Measurements from ENCODE around the gene SEC24B. TPM values are rescaled to one million over a fixed set of nuclear protein-coding genes. Genes with fewer than 3 reads are reported as not detected.
"Not testable (repeated sequence)": the region's sequence is repeated elsewhere in the genome, so short reads cannot be mapped to it uniquely, and the experiment has no call there.

The SEC24B gene
- total and polyA plus RNA-seq, 2 donors = 19.8 to 37.8 TPM

GRCh38 chr4:109558095-109558494, 124.5 kb downstream of the SEC24B start:
- H3K4me1 ChIP-seq (ENCODE audit: insufficient read depth); H3K36me3 ChIP-seq (ENCODE audit: insufficient read depth); H3K27ac ChIP-seq (ENCODE audit: low read depth); H3K4me3 ChIP-seq (ENCODE audit: low read depth, low read length); DNase-seq (ENCODE audit: extremely low spot score): not testable (repeated sequence)
- WGBS = 86% methylated on average over 6 of the region's 6 CpGs

GRCh38 chr4:109559625-109559982, 126.0 kb downstream of the SEC24B start:
- WGBS = 7% methylated on average over 27 of the region's 27 CpGs
- Histone ChIP-seq H3K27ac (ENCODE audit: low read depth) (peak overlapping the region; percentile 34), H3K36me3 (ENCODE audit: insufficient read depth) (no peaks in the 10 kb centered on the region), H3K4me1 (ENCODE audit: insufficient read depth) (no peaks in the 10 kb centered on the region), H3K4me3 (ENCODE audit: low read depth, low read length) (peak overlapping the region; percentile 64)
- DNase-seq (ENCODE audit: extremely low spot score) = no peak

DNA sequence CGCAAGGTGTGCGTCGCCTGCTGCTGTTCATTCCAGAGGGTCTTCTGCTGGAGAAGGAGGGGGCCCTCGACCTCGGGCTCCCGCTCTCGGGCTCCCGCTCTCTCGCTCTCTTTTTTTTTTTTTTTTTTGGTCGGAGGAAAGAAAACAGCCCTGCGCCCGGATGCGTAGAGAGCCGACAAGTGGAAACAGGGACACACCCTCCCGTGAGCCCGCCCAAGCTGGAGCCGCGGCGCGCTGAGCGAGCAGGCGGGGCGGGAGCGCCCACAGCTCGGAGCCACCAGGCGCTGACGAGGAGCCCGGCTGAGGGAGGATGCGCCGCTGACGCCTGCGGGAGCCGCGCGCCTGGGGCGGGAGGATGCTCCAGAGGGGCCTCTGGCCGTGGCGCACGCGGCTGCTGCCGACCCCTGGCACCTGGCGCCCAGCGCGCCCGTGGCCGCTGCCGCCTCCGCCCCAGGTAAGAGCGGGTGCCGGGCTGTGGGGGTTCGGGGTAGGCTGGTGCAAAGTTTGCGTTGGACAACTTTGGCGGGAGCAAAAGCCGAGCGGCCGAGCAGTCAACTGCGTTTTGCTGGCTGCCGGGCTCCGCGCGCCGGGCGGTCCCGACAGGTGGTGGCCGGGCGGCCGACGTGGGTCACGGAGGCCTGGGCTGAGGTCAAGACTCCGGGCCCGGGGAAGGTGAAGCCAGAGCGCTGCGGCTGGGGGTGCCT, 126.5 kb downstream of the SEC24B start, which contains the start of gene MCUB:
Gene MCUB (plus strand): TSS at position 264 of the 704 bp plus-strand sequence. CDS start 92 bp downstream, at position 356.
- Histone ChIP-seq H3K36me3 (ENCODE audit: insufficient read depth) (no peaks in the 10 kb centered on the region), H3K27ac (ENCODE audit: low read depth) (peak within 1 kb of the TSS; percentile 71), H3K4me1 (ENCODE audit: insufficient read depth) (no peaks in the 10 kb centered on the region), H3K4me3 (ENCODE audit: low read depth, low read length) (peak within 1 kb of the TSS; percentile 64)
- DNase-seq (ENCODE audit: extremely low spot score) = peak; percentile 48
- under 1% methylated on average over 73 of the region's 73 CpGs for WGBS

DNA sequence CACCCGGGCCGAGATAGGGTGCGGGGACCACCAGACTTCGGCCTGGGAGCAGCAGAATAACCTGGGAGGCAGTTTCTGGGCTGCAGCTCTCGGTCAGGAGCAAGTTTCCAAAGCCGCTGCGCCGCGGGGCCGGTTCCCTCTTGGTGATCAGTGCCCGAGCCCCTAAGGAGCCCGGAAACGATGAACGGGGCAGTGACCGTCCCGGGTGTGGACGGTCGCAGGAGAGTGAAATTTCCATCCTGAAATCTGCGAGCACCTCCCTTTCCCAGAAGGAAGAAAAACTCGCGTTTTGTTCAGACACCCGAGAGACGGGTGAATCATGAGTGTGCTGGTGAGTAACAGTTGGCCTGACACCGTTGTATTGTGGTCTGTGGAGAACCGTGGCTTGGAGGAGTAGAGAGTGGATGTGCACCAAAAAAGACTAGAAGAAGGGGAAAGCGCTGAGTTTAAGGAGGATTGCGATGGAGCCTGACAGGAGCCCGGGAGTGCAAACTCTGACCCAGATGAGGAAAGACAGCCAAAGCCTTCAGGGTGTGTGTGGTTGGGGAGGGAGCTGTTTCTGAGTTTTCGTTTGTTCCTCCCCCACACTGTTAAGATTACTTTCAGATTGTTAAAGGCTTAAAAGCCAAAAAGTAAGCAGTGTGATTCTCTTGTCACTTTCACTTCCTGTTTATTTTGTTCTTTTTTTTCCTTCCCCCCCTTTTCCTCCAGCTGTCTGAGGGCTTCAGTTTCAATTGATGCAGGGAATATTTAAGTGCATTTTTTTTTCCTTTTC, 127.3 kb downstream of the SEC24B start:
- H3K4me3 ChIP-seq (ENCODE audit: low read depth, low read length) = peak overlapping the region; percentile 64
- DNase-seq (ENCODE audit: extremely low spot score) = no peak
- peak overlapping the region; percentile 71 for H3K27ac ChIP-seq (ENCODE audit: low read depth)
- H3K4me1 ChIP-seq (ENCODE audit: insufficient read depth) = no peaks in the 10 kb centered on the region
- H3K36me3 ChIP-seq (ENCODE audit: insufficient read depth) = no peaks in the 10 kb centered on the region
- WGBS = under 1% methylated on average over 29 of the region's 29 CpGs

DNA sequence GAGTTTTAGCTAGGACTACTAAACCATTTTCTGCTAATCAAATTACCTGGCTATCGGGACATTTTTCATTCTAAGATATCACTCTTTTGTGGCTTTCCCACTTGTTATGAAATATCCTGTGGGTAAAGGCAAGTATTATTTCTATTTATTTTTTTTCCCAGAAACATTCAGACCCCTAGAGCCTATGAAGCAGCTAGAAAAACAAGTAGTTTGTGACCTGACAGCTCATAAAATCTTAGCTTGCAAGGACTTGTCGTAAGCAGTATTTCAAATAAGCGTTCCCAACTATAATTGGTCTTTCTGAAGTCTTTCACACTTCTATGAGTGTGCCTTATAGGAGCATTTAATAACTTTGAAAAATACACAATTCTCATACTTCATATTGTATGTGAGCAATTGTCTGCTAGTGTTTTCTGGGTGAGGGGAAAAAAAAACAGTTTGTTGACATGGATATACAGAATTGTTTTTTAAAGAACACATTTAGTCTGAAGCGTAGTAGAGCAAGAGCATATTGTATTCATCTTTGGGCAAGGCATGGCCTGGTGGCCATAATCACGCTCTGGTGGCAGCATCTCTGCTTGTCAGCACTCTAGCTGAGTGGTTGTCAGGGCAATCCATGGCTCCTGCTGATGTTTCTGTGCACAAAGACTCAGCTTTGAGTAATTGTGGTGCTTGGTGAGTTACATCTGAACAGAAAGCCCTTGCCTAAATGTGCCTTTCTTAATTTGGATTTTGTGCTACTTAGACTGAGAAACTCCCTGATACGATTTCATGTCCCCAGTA, 129.0 kb downstream of the SEC24B start:
- no peaks in the 10 kb centered on the region for H3K36me3 ChIP-seq (ENCODE audit: insufficient read depth)
- 92% methylated on average over 6 of the region's 6 CpGs for WGBS
- no peak overlapping the region for H3K27ac ChIP-seq (ENCODE audit: low read depth)
- DNase-seq (ENCODE audit: extremely low spot score) = no peak
- no peaks in the 10 kb centered on the region for H3K4me1 ChIP-seq (ENCODE audit: insufficient read depth)
- no peak overlapping the region for H3K4me3 ChIP-seq (ENCODE audit: low read depth, low read length)

- H3K36me3 ChIP-seq (ENCODE audit: insufficient read depth) = no peaks in the 10 kb centered on the region
- WGBS = 98% methylated on average over 3 of the region's 3 CpGs
- H3K27ac ChIP-seq (ENCODE audit: low read depth) = no peak overlapping the region
- no peak for DNase-seq (ENCODE audit: extremely low spot score)
- no peaks in the 10 kb centered on the region for H3K4me1 ChIP-seq (ENCODE audit: insufficient read depth)
- H3K4me3 ChIP-seq (ENCODE audit: low read depth, low read length) = no peak overlapping the region
Observed at GRCh38 chr4:109571494-109571893, 137.9 kb downstream of the SEC24B start.

GRCh38 chr4:109572154-109572553, 138.5 kb downstream of the SEC24B start:
- no peak overlapping the region for H3K4me3 ChIP-seq (ENCODE audit: low read depth, low read length)
- DNase-seq (ENCODE audit: extremely low spot score) = no peak
- H3K4me1 ChIP-seq (ENCODE audit: insufficient read depth) = no peaks in the 10 kb centered on the region
- 86% methylated on average over 3 of the region's 3 CpGs for WGBS
- H3K27ac ChIP-seq (ENCODE audit: low read depth) = no peak overlapping the region
- no peaks in the 10 kb centered on the region for H3K36me3 ChIP-seq (ENCODE audit: insufficient read depth)

DNA sequence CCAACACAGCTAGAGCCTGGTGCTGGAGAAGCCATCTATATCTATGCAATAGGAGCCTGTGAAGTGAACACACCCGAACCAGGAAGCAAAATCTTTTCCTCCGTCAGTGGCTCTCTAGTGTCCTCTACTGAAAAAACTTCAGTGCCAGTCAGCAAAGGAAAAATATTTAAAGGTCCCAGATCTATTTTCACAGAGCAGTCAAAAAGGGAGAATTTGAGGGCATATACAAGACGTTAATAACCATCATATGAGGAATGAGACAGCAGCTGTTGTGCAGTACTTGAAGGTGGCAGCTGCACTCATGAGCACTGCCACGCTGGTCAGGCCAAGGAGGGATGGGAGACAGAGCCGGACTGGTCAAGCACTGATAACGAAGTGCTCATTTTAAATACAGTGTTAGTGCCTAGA, 140.8 kb downstream of the SEC24B start:
- DNase-seq (ENCODE audit: extremely low spot score) = no peak
- Histone ChIP-seq H3K36me3 (ENCODE audit: insufficient read depth) (no peaks in the 10 kb centered on the region), H3K27ac (ENCODE audit: low read depth) (no peak overlapping the region), H3K4me1 (ENCODE audit: insufficient read depth) (no peaks in the 10 kb centered on the region), H3K4me3 (ENCODE audit: low read depth, low read length) (no peak overlapping the region)
- WGBS = 68% methylated on average over 6 of the region's 6 CpGs

- Histone ChIP-seq H3K4me3 (ENCODE audit: low read depth, low read length) (no peak overlapping the region), H3K36me3 (ENCODE audit: insufficient read depth) (no peaks in the 10 kb centered on the region), H3K27ac (ENCODE audit: low read depth) (no peak overlapping the region), H3K4me1 (ENCODE audit: insufficient read depth) (no peaks in the 10 kb centered on the region)
- WGBS = 82% methylated on average over 7 of the region's 7 CpGs
- DNase-seq (ENCODE audit: extremely low spot score) = no peak
Observed at GRCh38 chr4:109574931-109575804, 141.6 kb downstream of the SEC24B start.

DNA sequence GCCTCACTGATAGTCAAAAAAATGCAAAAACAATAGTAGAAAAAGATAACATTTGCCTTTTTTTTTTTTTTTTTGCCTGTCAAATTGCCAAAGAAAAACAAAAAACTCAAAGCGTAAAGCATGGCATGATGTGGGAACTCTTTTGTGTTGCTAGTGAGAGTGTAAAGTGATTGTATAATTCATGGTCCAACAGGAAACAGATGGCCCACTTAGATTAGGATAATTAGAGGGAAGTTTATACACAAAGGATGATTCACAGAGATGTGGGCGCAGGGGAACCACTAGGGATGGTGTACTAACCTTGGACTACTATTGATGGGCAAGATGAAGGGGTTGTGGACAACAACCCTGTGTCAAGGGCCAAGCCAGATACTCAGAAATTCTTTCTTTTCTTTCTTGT, 142.8 kb downstream of the SEC24B start:
- Histone ChIP-seq H3K4me3 (ENCODE audit: low read depth, low read length) (no peak overlapping the region), H3K27ac (ENCODE audit: low read depth) (no peak overlapping the region), H3K4me1 (ENCODE audit: insufficient read depth) (no peaks in the 10 kb centered on the region), H3K36me3 (ENCODE audit: insufficient read depth) (no peaks in the 10 kb centered on the region)
- no peak for DNase-seq (ENCODE audit: extremely low spot score)
- WGBS = 70% methylated on average over 2 of the region's 2 CpGs

DNA sequence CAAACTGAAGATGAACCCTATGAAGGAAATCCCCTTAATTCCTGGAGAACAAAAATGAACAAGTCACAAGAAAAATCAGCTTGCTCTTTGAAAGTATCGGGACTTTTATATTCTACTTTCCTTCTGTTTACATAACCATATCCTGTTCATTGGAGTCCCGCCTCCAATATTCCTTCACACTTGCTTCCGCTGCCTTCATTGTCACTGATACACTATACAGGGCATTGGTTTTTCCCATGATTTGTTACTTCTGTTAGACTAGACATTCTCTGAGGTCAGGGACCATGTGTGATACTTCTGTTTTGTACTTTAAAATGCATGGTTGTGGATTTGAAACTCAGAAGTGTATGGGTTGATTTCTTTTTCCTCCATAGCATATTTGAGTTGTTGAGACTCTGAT, 145.2 kb downstream of the SEC24B start:
- Histone ChIP-seq H3K27ac (ENCODE audit: low read depth) (no peak overlapping the region), H3K4me1 (ENCODE audit: insufficient read depth) (no peaks in the 10 kb centered on the region), H3K36me3 (ENCODE audit: insufficient read depth) (no peaks in the 10 kb centered on the region), H3K4me3 (ENCODE audit: low read depth, low read length) (no peak overlapping the region)
- 70% methylated on average over 3 of the region's 3 CpGs for WGBS
- DNase-seq (ENCODE audit: extremely low spot score) = no peak

GRCh38 chr4:109579997-109580396, 146.4 kb downstream of the SEC24B start:
- not testable (repeated sequence) for H3K4me3 ChIP-seq (ENCODE audit: low read depth, low read length); H3K4me1 ChIP-seq (ENCODE audit: insufficient read depth); H3K27ac ChIP-seq (ENCODE audit: low read depth); H3K36me3 ChIP-seq (ENCODE audit: insufficient read depth); DNase-seq (ENCODE audit: extremely low spot score)
- WGBS = 94% methylated on average over 5 of the region's 5 CpGs

DNA sequence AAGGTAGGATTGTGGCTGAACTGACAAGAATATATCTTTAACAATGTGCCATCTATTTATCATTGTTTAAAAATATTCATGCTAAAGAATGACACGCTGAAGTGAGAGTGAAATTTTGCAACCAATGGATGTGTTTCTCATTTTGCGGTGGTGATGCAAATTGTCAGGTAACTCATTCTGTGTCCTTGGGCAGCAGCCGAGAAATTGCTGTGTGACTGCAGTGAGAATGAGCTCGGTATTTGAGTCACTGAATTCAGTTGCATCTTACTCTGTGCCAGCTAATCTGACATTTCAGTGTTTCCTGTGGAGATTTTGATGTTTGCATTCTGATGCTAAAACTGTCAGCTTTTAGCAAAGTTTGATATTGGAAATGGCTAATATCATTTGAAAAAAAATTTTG, 154.6 kb downstream of the SEC24B start:
- Histone ChIP-seq H3K4me3 (ENCODE audit: low read depth, low read length) (no peak overlapping the region), H3K4me1 (ENCODE audit: insufficient read depth) (no peaks in the 10 kb centered on the region), H3K36me3 (ENCODE audit: insufficient read depth) (no peaks in the 10 kb centered on the region), H3K27ac (ENCODE audit: low read depth) (no peak overlapping the region)
- 80% methylated on average over 4 of the region's 4 CpGs for WGBS
- DNase-seq (ENCODE audit: extremely low spot score) = no peak

All from urinary bladder (tissue), 4 donors.